ENCODE measurements around the gene RMND5A. TPM values are rescaled to one million over a fixed set of nuclear protein-coding genes. Genes with fewer than 3 reads are reported as not detected.

Gene RMND5A
- total RNA-seq, 1 donor from 2014 or later: 32.1 TPM

- no peak for DNase-seq
- intact Hi-C loops (cut with DNase I): no loop called here
- ATAC-seq: peak; percentile 15 to 32
- Histone ChIP-seq H3K27me3 (ENCODE audit: low read depth) (peaks cover 78% of the 10 kb centered on the region), H3K4me1 (peaks cover 29% of the 10 kb centered on the region), H3K4me3 (peak overlapping the region; percentile 40), H3K9me3 (no peaks in the 10 kb centered on the region), H3K36me3 (no peaks in the 10 kb centered on the region), H3K27ac (no peak overlapping the region)
- no peak for TF ChIP-seq CTCF (IDR thresholded peaks at IDR 0.05)
Measured at GRCh38 chr2:86790134-86790675, 70.1 kb downstream of the RMND5A start.

GRCh38 chr2:86790676-86791572 lies 70.8 kb downstream of the RMND5A start, which contains the start of gene CD8A:
TSS of gene CD8A (minus strand) at chr2:86790913. CDS start at chr2:86790825, 88 bp downstream.
- DNase-seq (no peak), ATAC-seq (peak; percentile 31 to 40)
- peaks cover 29% of the 10 kb centered on the region for H3K4me1 ChIP-seq
- H3K4me3 ChIP-seq: peak within 1 kb of the TSS; percentile 40
- H3K27me3 ChIP-seq (ENCODE audit: low read depth): peaks cover 81% of the 10 kb centered on the region
- H3K9me3 ChIP-seq: no peaks in the 10 kb centered on the region
- no peaks in the 10 kb centered on the region for H3K36me3 ChIP-seq
- TF ChIP-seq CTCF (IDR thresholded peaks at IDR 0.05): no peak
- no peak within 1 kb of the TSS for H3K27ac ChIP-seq
- intact Hi-C loops (cut with DNase I): no loop called here

- Histone ChIP-seq H3K4me1 (peaks cover 29% of the 10 kb centered on the region), H3K27ac (no peak overlapping the region), H3K9me3 (peaks cover 4% of the 10 kb centered on the region), H3K4me3 (peak overlapping the region; percentile 40), H3K36me3 (no peaks in the 10 kb centered on the region), H3K27me3 (ENCODE audit: low read depth) (peaks cover 78% of the 10 kb centered on the region)
- ATAC-seq: no peak
- intact Hi-C loops (cut with DNase I): no loop called here
- TF ChIP-seq CTCF (IDR thresholded peaks at IDR 0.05): no peak
- DNase-seq: peak; percentile 47
Measured at GRCh38 chr2:86791573-86791972, 71.5 kb downstream of the RMND5A start.

GRCh38 chr2:86793752-86794151 lies 73.7 kb downstream of the RMND5A start:
- peaks cover 13% of the 10 kb centered on the region for H3K9me3 ChIP-seq
- H3K27ac ChIP-seq: no peak overlapping the region
- H3K27me3 ChIP-seq (ENCODE audit: low read depth): peaks cover 66% of the 10 kb centered on the region
- intact Hi-C loops (cut with DNase I): no loop called here
- DNase-seq: no peak
- no peak for TF ChIP-seq CTCF (IDR thresholded peaks at IDR 0.05)
- no peaks in the 10 kb centered on the region for H3K36me3 ChIP-seq
- peak in 1 of 2 donors; percentile 19 for ATAC-seq
- H3K4me1 ChIP-seq: peaks cover 26% of the 10 kb centered on the region
- H3K4me3 ChIP-seq: no peak overlapping the region

GRCh38 chr2:86794861-86795260 lies 74.8 kb downstream of the RMND5A start:
- Histone ChIP-seq H3K27me3 (ENCODE audit: low read depth) (peaks cover 55% of the 10 kb centered on the region), H3K4me3 (no peak overlapping the region), H3K9me3 (peaks cover 13% of the 10 kb centered on the region), H3K4me1 (peaks cover 15% of the 10 kb centered on the region), H3K36me3 (no peaks in the 10 kb centered on the region), H3K27ac (no peak overlapping the region)
- TF ChIP-seq CTCF (IDR thresholded peaks at IDR 0.05): no peak
- intact Hi-C loops (cut with DNase I): no loop called here
- DNase-seq: no peak
- peak in 1 of 2 donors; percentile 22 for ATAC-seq

Data from lower lobe of right lung (tissue), 2 donors.